HepG2 (cell line): ENCODE data around the gene GPT2. TPM values are rescaled to one million over a fixed set of nuclear protein-coding genes. Genes with fewer than 3 reads are reported as not detected.

Experiments used
- AGO1 ChIP-seq: fragments of 200-400 bp; formaldehyde crosslinking; IDR thresholded peaks from 2 replicates; pipeline ENCODE4 v1.6.1; 2017; ENCODE audit warnings: mild to moderate bottlenecking, low read depth, low read length, moderate library complexity; ENCODE audit not compliant: poor library complexity, severe bottlenecking
- ATRX ChIP-seq: sonication (generic); formaldehyde crosslinking; IDR thresholded peaks from 2 replicates; pipeline ENCODE4 v1.4.0; 2020; ENCODE audit warnings: missing genetic modification reagents, borderline replicate concordance
- CBFB ChIP-seq: sonication (generic); formaldehyde crosslinking; IDR thresholded peaks from 2 replicates; pipeline ENCODE4 v1.4.0; 2020; ENCODE audit warnings: missing genetic modification reagents
- CBX2 ChIP-seq, 2 experiments: fragments of 200-600 bp in 1 of 2; sonication (generic); formaldehyde crosslinking in 1 of 2; IDR thresholded peaks; 2 replicates each; pipeline versions ENCODE4 v1.7.0 to v1.8.1; 2018 to 2022; ENCODE audit warnings: low read depth in 2 of 2, low read length in 1 of 2, mild to moderate bottlenecking in 1 of 2, missing genetic modification reagents in 1 of 2
- DMAP1 ChIP-seq: IDR thresholded peaks from 2 replicates; pipeline ENCODE4 v1.6.1; 2016
- DNMT3B ChIP-seq: conservative IDR thresholded peaks from 2 replicates; pipeline ENCODE4 v1.6.1; 2016; ENCODE audit warnings: missing biosample characterization, control low read depth
- ELF1 ChIP-seq: sonication (generic); formaldehyde crosslinking; IDR thresholded peaks from 2 replicates; pipeline ENCODE4 v1.4.0; 2020; ENCODE audit warnings: missing genetic modification reagents
- GTF2F1 ChIP-seq: fragments of 150-350 bp; IDR thresholded peaks from 2 replicates; pipeline ENCODE4 v1.6.1; 2014; ENCODE audit warnings: low read length
- HDAC6 ChIP-seq: fragments of 200-600 bp; sonication (generic); IDR thresholded peaks from 2 replicates; pipeline ENCODE4 v1.7.0; 2017; ENCODE audit warnings: mild to moderate bottlenecking, antibody characterized with exemption, low read length, low read depth
- JARID2 ChIP-seq: sonication (generic); formaldehyde crosslinking; IDR thresholded peaks from 2 replicates; pipeline ENCODE4 v1.8.1; 2023; ENCODE audit warnings: missing genetic modification reagents, inconsistent platforms; ENCODE audit not compliant: insufficient replicate concordance
- JUNB ChIP-seq: sonication (generic); formaldehyde crosslinking; IDR thresholded peaks from 2 replicates; pipeline ENCODE4 v1.8.0; 2022; ENCODE audit warnings: missing genetic modification reagents, mild to moderate bottlenecking, borderline replicate concordance
- MATR3 ChIP-seq: sonication (generic); formaldehyde crosslinking; IDR thresholded peaks from 2 replicates; pipeline ENCODE4 v1.4.0; 2020; ENCODE audit warnings: missing genetic modification reagents
- MXI1 ChIP-seq: IDR thresholded peaks from 3 replicates; pipeline ENCODE4 v1.6.1; 2012; ENCODE audit warnings: low read depth, low read length, inconsistent platforms, borderline replicate concordance
- NR1H2 ChIP-seq: sonication (generic); formaldehyde crosslinking; IDR thresholded peaks from 2 replicates; pipeline ENCODE4 v1.8.1; 2022; ENCODE audit warnings: low read depth, missing genetic modification reagents, borderline replicate concordance
- PHB2 ChIP-seq: fragments of 450-650 bp; IDR thresholded peaks from 2 replicates; pipeline ENCODE4 v1.6.1; 2018; ENCODE audit not compliant: partially characterized antibody
- SETDB1 ChIP-seq: sonication (generic); formaldehyde crosslinking; IDR thresholded peaks from 2 replicates; pipeline ENCODE4 v1.5.1; 2020; ENCODE audit warnings: missing genetic modification reagents, mild to moderate bottlenecking, borderline replicate concordance
- YY1 ChIP-seq: IDR thresholded peaks from 2 replicates; pipeline ENCODE4 v1.6.1; 2011; ENCODE audit warnings: low read length, low read depth, moderate library complexity, mild to moderate bottlenecking; ENCODE audit not compliant: insufficient read depth, insufficient replicate concordance
- ZFX ChIP-seq: sonication (generic); formaldehyde crosslinking; IDR thresholded peaks from 2 replicates; pipeline ENCODE4 v1.4.0; 2020; ENCODE audit warnings: mild to moderate bottlenecking, low read depth, missing genetic modification reagents, moderate library complexity
- ZIK1 ChIP-seq: sonication (generic); formaldehyde crosslinking; IDR thresholded peaks from 2 replicates; pipeline ENCODE4 v1.5.0; 2020; ENCODE audit warnings: mild to moderate bottlenecking, low read depth, missing genetic modification reagents, borderline replicate concordance
- ZNF121 ChIP-seq: sonication (generic); formaldehyde crosslinking; IDR thresholded peaks from 2 replicates; pipeline ENCODE4 v1.5.0; 2020; ENCODE audit warnings: mild to moderate bottlenecking, missing genetic modification reagents
- ZNF350 ChIP-seq: sonication (generic); formaldehyde crosslinking; IDR thresholded peaks from 2 replicates; pipeline ENCODE4 v1.4.0; 2020; ENCODE audit warnings: mild to moderate bottlenecking, low read depth, missing genetic modification reagents, borderline replicate concordance
- ZNF546 ChIP-seq: sonication (generic); formaldehyde crosslinking; conservative IDR thresholded peaks from 2 replicates; pipeline ENCODE4 v1.8.1; 2023; ENCODE audit warnings: mild to moderate bottlenecking, missing genetic modification reagents
- ZNF589 ChIP-seq: sonication (generic); formaldehyde crosslinking; conservative IDR thresholded peaks from 2 replicates; pipeline ENCODE4 v1.8.0; 2022; ENCODE audit warnings: mild to moderate bottlenecking, moderate library complexity, missing genetic modification reagents
- ZNF598 ChIP-seq: sonication (generic); formaldehyde crosslinking; IDR thresholded peaks from 2 replicates; pipeline ENCODE4 v1.5.1; 2020; ENCODE audit warnings: mild to moderate bottlenecking, missing genetic modification reagents, borderline replicate concordance
- polyA plus RNA-seq, 8 experiments: library from polyadenylated mRNA; depleted of rRNA in 3 of 8; stranded (reverse) in 7 of 8; unstranded in 1 of 8; fragments of >200 nt; fragmentation: Illumina TruSeq in 4 of 8; extraction: Trizol in 4 of 8; gene quantifications; 2 replicates each; pipeline versions ENCODE4 v1.2.1 to v1.2.3, GENCODE V29; 2011 to 2016; ENCODE audit warnings: low read depth in 4 of 8, missing spikeins in 1 of 8, mixed read lengths in 1 of 8; ENCODE audit not compliant: insufficient read depth in 1 of 8
- total RNA-seq, 5 experiments: library from RNA; depleted of rRNA; stranded (reverse); fragments of >200 nt; fragmentation: Illumina TruSeq; extraction: Trizol; gene quantifications; 2 replicates each; pipeline ENCODE4 v1.2.3, GENCODE V29; 2016; ENCODE audit warnings: low read depth in 1 of 5
- TF ChIP-seq, protein P1 (sequence below): sonication (generic); formaldehyde crosslinking; IDR thresholded peaks from 2 replicates; pipeline ENCODE4 v1.4.0; 2020; ENCODE audit warnings: missing genetic modification reagents
- TF ChIP-seq, protein P2 (sequence below): sonication (generic); formaldehyde crosslinking; IDR thresholded peaks from 2 replicates; pipeline ENCODE4 v1.8.0; 2022; ENCODE audit warnings: mild to moderate bottlenecking, missing genetic modification reagents
- TF ChIP-seq, protein P3 (sequence below): sonication (generic); formaldehyde crosslinking; IDR thresholded peaks from 2 replicates; pipeline ENCODE4 v1.4.0; 2020; ENCODE audit warnings: missing genetic modification reagents

Gene GPT2
- total and polyA plus RNA-seq, 2 of the 13 experiments (the other 11 are each of a cell fraction or from before 2014, with no cell fraction given) = 138 to 267 TPM

DNA sequence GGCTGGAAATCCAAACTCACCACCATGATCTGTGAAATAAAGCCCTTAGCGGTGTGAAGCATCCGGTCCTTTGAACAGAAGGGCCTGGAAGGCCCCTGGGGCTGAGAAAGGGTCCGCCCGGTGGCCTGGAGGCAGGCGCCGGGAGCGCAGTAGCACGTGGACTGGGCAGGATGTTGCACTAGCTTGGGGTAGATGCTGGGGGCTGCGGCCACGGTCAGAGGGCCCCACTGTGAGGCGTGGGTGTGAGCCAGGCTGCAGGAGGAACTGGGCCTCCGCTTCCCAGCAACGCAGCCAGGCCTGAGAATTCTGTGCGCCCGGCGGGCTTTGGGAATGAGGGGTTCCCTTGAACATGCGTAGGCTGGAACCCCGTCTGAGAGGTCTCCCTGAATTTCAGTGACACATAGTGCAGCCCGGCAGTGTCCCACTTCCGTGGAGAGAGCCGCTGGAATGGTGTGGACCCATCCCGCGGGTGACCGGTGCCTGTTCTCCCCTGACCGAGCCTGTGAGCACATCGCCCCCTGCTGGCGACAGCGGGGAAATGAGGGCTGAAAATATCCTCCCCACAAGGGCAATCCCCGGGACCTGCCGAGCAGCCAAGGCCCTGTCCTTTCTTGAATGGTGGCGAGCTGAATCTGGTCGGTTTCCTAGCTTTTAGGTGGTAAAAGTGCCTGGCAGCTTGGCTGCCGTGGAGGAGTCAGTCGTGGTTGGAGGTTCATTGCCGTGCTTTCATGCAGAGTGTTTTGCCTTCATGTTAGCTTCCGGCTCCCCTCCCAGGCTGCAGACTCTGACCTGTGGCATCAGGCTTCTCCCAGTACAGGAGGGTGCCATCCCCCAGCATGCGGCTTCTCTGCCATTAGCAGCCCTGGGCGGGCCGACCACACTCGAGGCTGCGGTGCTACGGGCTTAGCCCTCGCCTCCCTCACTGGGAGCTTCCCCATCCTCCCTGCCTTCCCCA, 45.5 kb downstream of the GPT2 start (continued):
- no peak for TF ChIP-seq SETDB1 (CRISPR knock-in tag)
- TF ChIP-seq, protein P1, sequence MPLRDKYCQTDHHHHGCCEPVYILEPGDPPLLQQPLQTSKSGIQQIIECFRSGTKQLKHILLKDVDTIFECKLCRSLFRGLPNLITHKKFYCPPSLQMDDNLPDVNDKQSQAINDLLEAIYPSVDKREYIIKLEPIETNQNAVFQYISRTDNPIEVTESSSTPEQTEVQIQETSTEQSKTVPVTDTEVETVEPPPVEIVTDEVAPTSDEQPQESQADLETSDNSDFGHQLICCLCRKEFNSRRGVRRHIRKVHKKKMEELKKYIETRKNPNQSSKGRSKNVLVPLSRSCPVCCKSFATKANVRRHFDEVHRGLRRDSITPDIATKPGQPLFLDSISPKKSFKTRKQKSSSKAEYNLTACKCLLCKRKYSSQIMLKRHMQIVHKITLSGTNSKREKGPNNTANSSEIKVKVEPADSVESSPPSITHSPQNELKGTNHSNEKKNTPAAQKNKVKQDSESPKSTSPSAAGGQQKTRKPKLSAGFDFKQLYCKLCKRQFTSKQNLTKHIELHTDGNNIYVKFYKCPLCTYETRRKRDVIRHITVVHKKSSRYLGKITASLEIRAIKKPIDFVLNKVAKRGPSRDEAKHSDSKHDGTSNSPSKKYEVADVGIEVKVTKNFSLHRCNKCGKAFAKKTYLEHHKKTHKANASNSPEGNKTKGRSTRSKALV (CRISPR knock-in tag) = 0 out of 2 replicates have a peak, but pooled peaks have one; percentile 28
- no peak for TF ChIP-seq ATRX
- no peak for TF ChIP-seq CBFB (CRISPR knock-in tag)
- peak; percentile 26 for TF ChIP-seq AGO1
- TF ChIP-seq ZNF121 (CRISPR knock-in tag) = no peak
- peak; percentile 32; the same call in 1 of the 2 replicates for TF ChIP-seq ZFX (CRISPR knock-in tag)
- TF ChIP-seq MATR3 (CRISPR knock-in tag) = no peak
- TF ChIP-seq ZNF350 (CRISPR knock-in tag) = peak; percentile 69; the same call in 1 of the 2 replicates
- peak; percentile 77; the same call in 1 of the 2 replicates for TF ChIP-seq ZNF598 (CRISPR knock-in tag)
- TF ChIP-seq NR1H2 (CRISPR knock-in tag) = no peak
- no peak for TF ChIP-seq DNMT3B (CRISPR knock-in tag)
- no peak for TF ChIP-seq HDAC6
- no peak for TF ChIP-seq GTF2F1
- no peak for TF ChIP-seq JARID2 (CRISPR knock-in tag)
- TF ChIP-seq JUNB (CRISPR knock-in tag) = no peak
- TF ChIP-seq DMAP1 (CRISPR knock-in tag) = no peak
- no peak for TF ChIP-seq PHB2
- no peak for TF ChIP-seq ZNF589
- TF ChIP-seq, protein P2, sequence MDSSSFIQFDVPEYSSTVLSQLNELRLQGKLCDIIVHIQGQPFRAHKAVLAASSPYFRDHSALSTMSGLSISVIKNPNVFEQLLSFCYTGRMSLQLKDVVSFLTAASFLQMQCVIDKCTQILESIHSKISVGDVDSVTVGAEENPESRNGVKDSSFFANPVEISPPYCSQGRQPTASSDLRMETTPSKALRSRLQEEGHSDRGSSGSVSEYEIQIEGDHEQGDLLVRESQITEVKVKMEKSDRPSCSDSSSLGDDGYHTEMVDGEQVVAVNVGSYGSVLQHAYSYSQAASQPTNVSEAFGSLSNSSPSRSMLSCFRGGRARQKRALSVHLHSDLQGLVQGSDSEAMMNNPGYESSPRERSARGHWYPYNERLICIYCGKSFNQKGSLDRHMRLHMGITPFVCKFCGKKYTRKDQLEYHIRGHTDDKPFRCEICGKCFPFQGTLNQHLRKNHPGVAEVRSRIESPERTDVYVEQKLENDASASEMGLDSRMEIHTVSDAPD (CRISPR knock-in tag) = no peak
- TF ChIP-seq ZNF546 (CRISPR knock-in tag) = no peak
- 0 out of 2 replicates have a peak, but pooled peaks have one; percentile 25 for TF ChIP-seq ELF1 (CRISPR knock-in tag)
- no peak for TF ChIP-seq MXI1
- TF ChIP-seq, protein P3, sequence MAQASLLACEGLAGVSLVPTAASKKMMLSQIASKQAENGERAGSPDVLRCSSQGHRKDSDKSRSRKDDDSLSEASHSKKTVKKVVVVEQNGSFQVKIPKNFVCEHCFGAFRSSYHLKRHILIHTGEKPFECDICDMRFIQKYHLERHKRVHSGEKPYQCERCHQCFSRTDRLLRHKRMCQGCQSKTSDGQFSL (CRISPR knock-in tag) = no peak
- TF ChIP-seq ZIK1 (CRISPR knock-in tag) = no peak
- peak; percentile 44 for TF ChIP-seq YY1
- no peak for TF ChIP-seq CBX2 (IDR thresholded peaks at IDR 0.05; ENCODE audit: low read depth, low read length)
- TF ChIP-seq CBX2 (CRISPR knock-in tag; IDR thresholded peaks at IDR 0.05; ENCODE audit: low read depth) = no peak
